Urothelium cell line (cell line): Measurements from ENCODE around the gene FAM171A1.
A peak's percentile ranks its signal among the peaks of the same experiment; 100 is the strongest.
"Not testable (repeated sequence)": the region's sequence is repeated elsewhere in the genome, so short reads cannot be mapped to it uniquely, and the experiment has no call there.

Experiments used
- DNase-seq: peaks from one replicate; pipeline ENCODE4 v3.0.0; 2011; ENCODE audit warnings: low spot score, mixed read lengths
- FAIRE-seq: peaks from 2 replicates; lab custom pipeline; 2011; peaks lifted over from hg19 to GRCh38; lab: Jason Lieb, UNC

The FAM171A1 gene

DNA sequence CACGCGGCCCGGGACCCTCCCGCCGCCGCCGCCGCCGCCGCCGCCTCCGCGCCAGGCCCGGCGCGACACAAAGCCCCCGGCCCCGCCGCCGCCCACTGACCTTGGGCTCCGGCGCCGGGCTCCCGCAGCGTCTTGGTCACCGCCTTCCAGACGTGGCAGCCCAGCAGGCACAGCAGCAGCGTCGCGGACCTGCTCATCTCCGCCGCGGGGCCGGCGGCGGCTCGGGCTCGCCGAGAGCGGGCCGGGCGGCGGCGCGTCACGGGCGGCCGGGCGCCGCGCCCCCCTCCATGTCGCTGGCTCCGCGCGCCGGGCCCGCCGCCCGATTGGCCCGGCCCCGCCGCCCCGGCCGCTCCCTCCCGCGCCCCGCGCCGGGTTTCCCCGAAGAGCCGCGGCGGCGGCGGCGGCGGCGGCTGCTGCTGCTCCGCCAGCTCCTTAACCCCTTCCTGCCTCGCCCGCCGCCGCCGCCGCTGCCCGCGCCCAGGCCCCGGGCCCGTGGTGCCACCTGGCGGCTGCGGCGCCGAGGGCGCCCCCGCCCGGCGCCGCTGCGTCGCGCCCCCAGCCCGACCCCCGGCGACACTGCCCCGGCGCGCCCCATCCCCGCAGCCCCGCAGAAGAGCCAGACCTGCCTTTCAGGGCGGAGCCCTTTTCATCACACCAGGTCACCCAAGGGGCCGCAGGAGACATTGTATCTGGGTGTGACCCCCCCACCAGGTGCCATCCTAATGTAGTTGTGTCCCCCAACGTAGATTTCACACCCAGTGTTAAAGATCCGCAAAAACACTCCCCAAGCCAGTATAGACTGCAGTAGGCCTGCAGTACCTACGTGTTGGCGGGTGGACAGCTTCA, at the start of gene FAM171A1:
Gene FAM171A1 (minus strand): TSS at position 434 of the 846 bp plus-strand sequence. CDS start 237 bp downstream, at position 197.
- no peak for FAIRE-seq
- peak; percentile 86 for DNase-seq

- FAIRE-seq: no peak
- DNase-seq: no peak
These were observed 49.8 kb upstream of the FAM171A1 start for GRCh38 chr10:15420858-15421257.

GRCh38 chr10:15419279-15419874, 48.3 kb upstream of the FAM171A1 start:
- FAIRE-seq: no peak
- peak; percentile 44 for DNase-seq

GRCh38 chr10:15416034-15416433, 44.9 kb upstream of the FAM171A1 start:
- DNase-seq (no peak), FAIRE-seq (no peak)

DNA sequence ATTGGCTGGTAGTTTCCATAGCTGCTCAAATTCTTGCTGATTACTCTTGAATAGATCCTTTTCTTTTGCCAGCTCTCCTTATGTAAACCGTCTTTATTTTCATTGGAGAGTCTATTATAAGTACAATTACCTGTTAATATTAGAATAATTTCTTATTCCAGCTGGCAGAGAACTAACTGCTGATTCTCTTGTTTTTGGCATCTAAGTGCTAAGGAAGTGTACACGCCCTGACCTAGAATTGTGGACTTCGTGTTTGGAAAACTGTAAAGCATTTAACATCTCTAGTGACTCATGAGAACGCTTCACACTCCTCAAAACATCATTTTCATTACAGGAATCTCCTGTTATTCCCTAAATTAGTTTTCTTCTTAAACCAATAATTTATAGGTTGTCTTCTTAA, 39.9 kb upstream of the FAM171A1 start:
- no peak for DNase-seq
- no peak for FAIRE-seq

- not testable (repeated sequence) for FAIRE-seq, DNase-seq
These were observed 38.3 kb upstream of the FAM171A1 start for GRCh38 chr10:15409350-15409749.

GRCh38 chr10:15408557-15408956, 37.5 kb upstream of the FAM171A1 start:
- FAIRE-seq: no peak
- DNase-seq: no peak

DNA sequence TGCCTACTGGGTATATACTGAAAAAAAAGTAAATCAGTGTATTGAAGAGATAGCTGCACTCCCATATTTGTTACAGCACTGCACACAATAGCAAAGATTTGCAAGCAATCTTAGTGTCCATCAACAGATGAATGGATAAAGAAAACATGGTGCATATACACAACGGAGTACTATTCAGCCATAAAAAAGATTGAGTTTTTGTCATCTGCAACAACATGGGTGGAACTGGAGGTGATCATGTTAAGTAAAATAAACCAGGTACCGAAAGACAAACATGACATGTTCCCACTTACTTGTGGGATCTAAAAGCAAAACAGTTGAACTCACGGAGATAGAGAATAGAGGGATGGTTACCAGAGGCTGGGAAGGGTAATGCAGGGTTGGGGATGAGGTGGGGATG, 34.2 kb upstream of the FAM171A1 start:
- no peak for DNase-seq

GRCh38 chr10:15401382-15401781, 30.3 kb upstream of the FAM171A1 start:
- no peak for DNase-seq
- no peak for FAIRE-seq

More for the DNA sequence above, 34.2 kb upstream of the FAM171A1 start:
- FAIRE-seq: no peak

GRCh38 chr10:15400461-15400860, 29.4 kb upstream of the FAM171A1 start:
- not testable (repeated sequence) for FAIRE-seq, DNase-seq

DNA sequence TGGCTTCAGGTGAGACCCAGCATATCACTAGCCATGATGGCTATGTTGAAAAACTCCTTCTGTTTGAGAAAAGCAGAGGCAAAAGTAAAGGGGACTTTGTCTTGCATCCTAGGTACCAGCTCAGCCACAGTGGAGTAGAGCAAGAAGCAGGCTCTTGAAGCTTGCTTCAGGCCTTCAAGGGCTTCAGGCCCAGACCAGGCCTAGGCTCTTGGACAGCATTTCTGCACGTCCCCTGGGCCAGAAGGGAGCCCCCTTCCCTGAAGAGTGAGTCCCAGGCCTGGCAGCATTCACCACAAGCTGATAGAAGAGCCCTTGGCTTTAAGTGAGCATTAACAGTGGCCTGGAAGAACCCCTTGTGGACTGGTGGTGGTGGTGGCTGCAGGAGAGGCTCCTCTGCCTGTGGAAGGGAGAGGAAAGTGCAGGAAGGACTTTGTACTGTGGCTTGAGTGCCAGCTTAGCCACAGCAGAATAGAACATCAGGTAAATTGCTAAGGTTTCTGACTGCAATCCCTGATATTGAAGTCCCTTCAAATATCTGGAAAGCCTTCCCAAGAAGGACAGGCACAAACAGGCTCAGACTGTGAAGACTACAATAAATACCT, 28.1 kb upstream of the FAM171A1 start:
- FAIRE-seq (no peak), DNase-seq (no peak)

GRCh38 chr10:15395935-15396334, 24.8 kb upstream of the FAM171A1 start:
- no peak for FAIRE-seq
- no peak for DNase-seq

DNA sequence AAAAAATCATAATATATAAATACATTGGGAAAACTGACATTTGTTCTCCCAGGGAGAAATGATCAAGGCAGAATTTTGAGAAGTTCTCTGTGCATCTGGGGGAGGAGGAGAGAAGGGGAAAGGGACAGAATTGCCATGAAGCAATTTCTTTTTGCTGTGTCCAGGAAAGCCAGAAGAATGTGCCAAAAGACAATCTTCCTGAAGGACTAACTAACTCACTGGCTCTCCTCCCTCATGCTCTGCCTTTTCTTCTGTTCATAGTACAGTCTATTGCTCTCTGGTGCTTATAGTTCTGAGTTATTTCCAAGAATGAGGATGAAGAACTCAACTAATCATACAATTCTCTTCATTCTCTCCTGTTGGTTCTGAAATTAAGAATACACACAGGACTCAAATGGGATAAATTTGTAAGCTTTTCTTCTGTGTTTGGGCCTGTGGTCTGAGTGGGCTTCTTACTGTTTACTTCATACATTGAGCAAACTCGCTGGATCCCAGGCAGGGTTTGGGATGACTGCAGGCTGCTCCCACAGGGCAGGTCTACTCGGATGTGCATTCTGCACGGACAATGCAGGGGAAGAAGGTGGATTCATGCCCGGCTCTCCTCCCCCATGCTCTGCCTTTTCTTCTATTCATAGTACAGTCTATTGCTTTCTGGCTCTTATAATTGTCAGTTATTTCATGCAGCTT, 22.2 kb upstream of the FAM171A1 start:
- DNase-seq (no peak), FAIRE-seq (no peak)

- FAIRE-seq: no peak
- no peak for DNase-seq
These were observed 20.4 kb upstream of the FAM171A1 start for GRCh38 chr10:15391491-15391890.

DNA sequence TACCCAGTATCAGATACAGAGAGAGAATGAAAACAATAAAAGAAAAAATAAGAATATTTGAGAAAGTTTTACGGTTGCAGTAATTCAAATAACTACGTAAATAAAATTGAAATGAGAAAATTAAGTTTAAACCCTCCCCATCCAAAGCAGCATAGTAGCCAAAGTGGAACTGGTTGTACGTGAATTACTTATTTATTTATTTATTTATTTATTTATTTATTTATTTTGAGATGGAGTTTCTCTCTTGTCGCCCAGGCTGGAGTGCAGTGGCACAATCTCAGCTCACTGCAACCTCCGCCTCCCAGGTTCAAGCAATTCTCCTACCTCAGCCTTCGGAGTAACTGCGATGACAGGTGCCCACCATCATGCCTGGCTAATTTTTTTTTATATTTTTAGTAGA, 17.1 kb upstream of the FAM171A1 start:
- DNase-seq, FAIRE-seq: not testable (repeated sequence)

DNA sequence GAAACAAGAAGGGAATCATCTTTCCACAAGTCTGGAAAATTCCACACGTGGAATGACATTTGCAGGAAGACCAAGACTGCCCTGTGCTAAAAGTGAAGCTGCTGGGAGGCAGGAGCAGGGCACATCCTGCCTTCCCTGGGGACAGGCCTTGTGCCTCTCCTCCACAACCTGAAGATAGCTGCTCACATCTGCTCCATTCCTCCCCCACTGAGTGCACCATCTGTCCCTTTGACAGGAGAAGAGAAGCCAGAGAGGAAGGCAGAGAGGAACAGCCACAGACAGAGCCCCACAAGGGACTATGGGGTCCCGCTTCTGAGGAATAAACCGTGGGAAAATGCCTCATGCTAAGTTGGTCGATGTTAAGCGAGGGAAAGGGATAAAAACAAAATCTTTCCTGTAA, 15.9 kb upstream of the FAM171A1 start:
- no peak for DNase-seq
- no peak for FAIRE-seq

DNA sequence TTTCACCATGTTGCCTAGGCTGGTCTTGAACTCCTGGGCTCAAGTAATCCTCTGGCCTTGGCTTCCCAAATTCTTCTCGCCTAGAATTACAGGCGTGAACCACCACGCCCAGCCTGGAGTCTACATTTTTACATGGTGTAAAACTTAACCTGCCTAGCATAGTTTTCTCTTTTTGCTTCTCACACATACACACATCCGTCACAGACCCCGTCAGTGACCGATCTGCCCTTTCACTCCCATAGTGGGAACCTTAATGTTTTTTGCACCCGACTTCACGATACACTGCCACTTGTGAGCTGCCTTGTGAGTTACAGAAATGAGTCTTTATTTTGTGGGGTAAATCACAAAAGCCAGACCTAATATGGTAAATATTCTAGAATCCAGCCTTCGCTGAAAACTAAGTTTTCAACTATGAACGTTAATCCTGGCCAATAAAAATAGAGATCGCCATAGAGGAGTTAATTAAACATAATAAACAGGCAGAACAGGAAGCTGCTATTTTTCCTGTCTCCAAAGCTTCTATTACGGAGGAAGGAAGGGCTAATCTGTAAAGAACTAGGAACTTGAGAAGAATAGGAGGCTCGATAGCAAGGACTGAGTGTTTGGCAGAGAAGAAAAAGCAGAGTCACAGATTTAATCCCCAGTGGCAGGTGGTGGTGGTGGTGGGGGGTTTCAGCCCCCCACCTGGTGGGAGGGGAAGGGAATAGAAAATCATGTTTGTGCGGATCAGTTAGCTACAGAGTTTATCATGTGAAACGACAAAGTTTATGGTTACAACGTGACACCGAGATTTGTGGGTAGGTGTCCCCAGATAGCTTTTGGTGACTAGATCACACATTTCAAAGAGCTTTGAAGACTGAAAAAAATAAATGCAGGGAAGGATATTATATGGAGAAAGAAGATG, 14.7 kb upstream of the FAM171A1 start:
- FAIRE-seq: no peak
- DNase-seq: no peak

- no peak for FAIRE-seq
- no peak for DNase-seq
These were observed 10.3 kb upstream of the FAM171A1 start for GRCh38 chr10:15381420-15381819.

DNA sequence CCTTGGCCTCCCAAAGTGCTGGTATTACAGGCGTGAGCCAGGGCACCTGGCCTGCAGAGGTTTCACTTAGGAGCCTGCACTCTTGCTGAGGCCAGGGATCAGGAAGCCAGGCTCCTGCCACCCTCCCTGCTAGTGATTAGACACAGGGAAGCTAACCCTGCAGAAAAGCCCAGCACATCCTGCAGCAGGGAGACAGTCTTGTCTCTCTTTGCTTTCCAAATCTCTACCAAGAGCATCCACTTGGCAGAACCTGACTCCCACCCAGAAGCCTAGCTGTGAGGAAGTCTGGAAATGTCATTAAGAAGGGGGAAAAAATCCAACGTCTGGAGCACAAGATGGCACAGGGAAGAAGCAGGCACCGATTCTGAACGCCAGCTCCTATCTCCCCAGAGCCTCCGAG, 8.0 kb upstream of the FAM171A1 start:
- DNase-seq: no peak
- no peak for FAIRE-seq

- FAIRE-seq: no peak
- no peak for DNase-seq
These were observed 7.5 kb upstream of the FAM171A1 start for GRCh38 chr10:15378569-15378968.
